H9 (cell line): Measurements from ENCODE around the gene WHAMM. TPM values are rescaled to one million over a fixed set of nuclear protein-coding genes. Genes with fewer than 3 reads are reported as not detected.

Source experiments
- DNase-seq: peaks from one replicate; pipeline ENCODE4 v3.0.0-alpha.2; 2017
- H2AFZ ChIP-seq: one replicate; pipeline ENCODE4 v1.6.1; 2013; ENCODE audit warnings: mild to moderate bottlenecking, low read length, control low read depth, moderate library complexity
- H2AK5ac ChIP-seq: 2 replicates; pipeline ENCODE4 v1.6.1; 2013; ENCODE audit warnings: low read length, control low read depth, mixed read lengths; ENCODE audit not compliant: insufficient read length
- H2BK120ac ChIP-seq: one replicate; pipeline ENCODE4 v1.6.1; 2013; ENCODE audit warnings: low read depth, mild to moderate bottlenecking, low read length, control low read depth, inconsistent platforms; ENCODE audit not compliant: poor library complexity, severe bottlenecking
- H2BK12ac ChIP-seq: 2 replicates; pipeline ENCODE4 v1.6.1; 2013; ENCODE audit warnings: low read length, control low read depth, mixed read lengths, low read depth; ENCODE audit not compliant: insufficient read length
- H2BK15ac ChIP-seq: 2 replicates; pipeline ENCODE4 v1.6.1; 2013; ENCODE audit warnings: low read depth, low read length, control low read depth
- H2BK20ac ChIP-seq: one replicate; pipeline ENCODE4 v1.6.1; 2013; ENCODE audit warnings: low read depth, mild to moderate bottlenecking, low read length, control low read depth, inconsistent platforms; ENCODE audit not compliant: poor library complexity, severe bottlenecking
- H2BK5ac ChIP-seq: 2 replicates; pipeline ENCODE4 v1.6.1; 2013; ENCODE audit warnings: low read length, control low read depth, mixed read lengths; ENCODE audit not compliant: insufficient read length
- H3K14ac ChIP-seq: 2 replicates; pipeline ENCODE4 v1.6.1; 2013; ENCODE audit warnings: low read length, control low read depth; ENCODE audit not compliant: insufficient read depth
- H3K18ac ChIP-seq: 2 replicates; pipeline ENCODE4 v1.6.1; 2013; ENCODE audit warnings: low read depth, mild to moderate bottlenecking, mixed read lengths, low read length, control low read depth; ENCODE audit not compliant: insufficient read length
- H3K23ac ChIP-seq: 2 replicates; pipeline ENCODE4 v1.6.1; 2013; ENCODE audit warnings: low read length, control low read depth, mixed read lengths, low read depth; ENCODE audit not compliant: insufficient read length
- H3K23me2 ChIP-seq: 2 replicates; pipeline ENCODE4 v1.6.1; 2013; ENCODE audit warnings: low read depth, mild to moderate bottlenecking, mixed read lengths, low read length, control low read depth; ENCODE audit not compliant: insufficient read length, poor library complexity, severe bottlenecking
- H3K27ac ChIP-seq: 2 replicates; pipeline ENCODE4 v1.5.1; 2013; ENCODE audit warnings: low read length, control low read depth, mixed read lengths, low read depth; ENCODE audit not compliant: insufficient read length
- H3K27me3 ChIP-seq: 2 replicates; pipeline ENCODE4 v1.6.1; 2013; ENCODE audit warnings: low read length, control low read depth, inconsistent platforms; ENCODE audit not compliant: insufficient read depth
- H3K4ac ChIP-seq: 2 replicates; pipeline ENCODE4 v1.6.1; 2013; ENCODE audit warnings: low read depth, mild to moderate bottlenecking, control low read depth, inconsistent platforms, low read length, moderate library complexity
- H3K4me1 ChIP-seq: 2 replicates; pipeline ENCODE4 v1.6.1; 2013; ENCODE audit warnings: low read length, control low read depth, inconsistent platforms; ENCODE audit not compliant: insufficient read depth
- H3K4me2 ChIP-seq: 2 replicates; pipeline ENCODE4 v1.6.1; 2013; ENCODE audit warnings: low read length, control low read depth, mixed read lengths; ENCODE audit not compliant: insufficient read length, insufficient read depth
- H3K56ac ChIP-seq: 2 replicates; pipeline ENCODE4 v1.6.1; 2013; ENCODE audit warnings: low read depth, mild to moderate bottlenecking, mixed read lengths, low read length, control low read depth; ENCODE audit not compliant: insufficient read length
- H3K79me1 ChIP-seq: 2 replicates; pipeline ENCODE4 v1.6.1; 2013; ENCODE audit warnings: low read depth, mild to moderate bottlenecking, moderate library complexity, low read length, control low read depth, inconsistent platforms; ENCODE audit not compliant: insufficient read depth, poor library complexity, severe bottlenecking
- H3K79me2 ChIP-seq: 2 replicates; pipeline ENCODE4 v1.6.1; 2013; ENCODE audit warnings: low read length, control low read depth, inconsistent platforms; ENCODE audit not compliant: insufficient read depth
- H3K9ac ChIP-seq: 2 replicates; pipeline ENCODE4 v1.6.1; 2013; ENCODE audit warnings: low read length, control low read depth, mixed read lengths; ENCODE audit not compliant: insufficient read length; ENCODE audit errors: extremely low read depth
- H3K9me3 ChIP-seq: one replicate; pipeline ENCODE4 v1.6.1; 2013; ENCODE audit warnings: low read depth, low read length, inconsistent platforms; ENCODE audit not compliant: control insufficient read depth
- H3T11ph ChIP-seq: one replicate; pipeline ENCODE4 v1.6.1; 2013; ENCODE audit warnings: mild to moderate bottlenecking, low read length, control low read depth, inconsistent platforms
- H4K20me1 ChIP-seq: one replicate; pipeline ENCODE4 v1.6.1; 2013; ENCODE audit not compliant: control insufficient read depth, insufficient read length, insufficient read depth
- H4K5ac ChIP-seq: 2 replicates; pipeline ENCODE4 v1.6.1; 2013; ENCODE audit warnings: low read depth, mild to moderate bottlenecking, mixed read lengths, low read length, control low read depth; ENCODE audit not compliant: insufficient read length
- H4K8ac ChIP-seq: replicated peaks from 2 replicates; pipeline ENCODE4 v1.6.1; 2013; ENCODE audit warnings: low read length, control low read depth, mixed read lengths, low read depth; ENCODE audit not compliant: insufficient read length
- H4K91ac ChIP-seq: 2 replicates; pipeline ENCODE4 v1.6.1; 2013; ENCODE audit warnings: low read depth, mild to moderate bottlenecking, moderate library complexity, mixed read lengths, low read length, control low read depth; ENCODE audit not compliant: insufficient read length
- H3K27ac Mint-ChIP-seq, 3 experiments: 2 replicates in 2 of 3; 3 replicates in 1 of 3; pipeline ENCODE4 v1.8.0; 2020 to 2021; ENCODE audit warnings: mixed read lengths in 3 of 3, mild to moderate bottlenecking in 1 of 3, moderate library complexity in 1 of 3
- H3K27me3 Mint-ChIP-seq: 2 replicates; pipeline ENCODE4 v1.8.0; 2021; ENCODE audit warnings: low read depth, mild to moderate bottlenecking, moderate library complexity, mixed read lengths
- H3K36me3 Mint-ChIP-seq, 3 experiments: 2 replicates in 2 of 3; 3 replicates in 1 of 3; pipeline ENCODE4 v1.8.0; 2020 to 2021; ENCODE audit warnings: low read depth in 3 of 3, mixed read lengths in 3 of 3; ENCODE audit not compliant: insufficient read depth in 1 of 3
- H3K4me1 Mint-ChIP-seq, 2 experiments: 2 replicates each; pipeline ENCODE4 v1.8.0; 2020; ENCODE audit warnings: mixed read lengths in 2 of 2
- H3K4me3 Mint-ChIP-seq, 2 experiments: 2 replicates in 1 of 2; 3 replicates in 1 of 2; pipeline ENCODE4 v1.8.0; 2020 to 2021; ENCODE audit warnings: mild to moderate bottlenecking in 2 of 2, mixed read lengths in 2 of 2, moderate library complexity in 1 of 2
- H3K9me3 Mint-ChIP-seq, 2 experiments: 2 replicates in 1 of 2; 3 replicates in 1 of 2; pipeline ENCODE4 v1.8.0; 2020; ENCODE audit warnings: mild to moderate bottlenecking in 2 of 2, mixed read lengths in 2 of 2, moderate library complexity in 1 of 2
- WGBS: extraction: QIAGEN DNeasy Blood & Tissue Kit; methylation state at CpG from one replicate; pipeline ENCODE4 v1.1.7; 2013; ENCODE audit warnings: missing lambda C conversion rate, low lambda C conversion rate, mixed read lengths; ENCODE audit not compliant: insufficient read length; ENCODE audit errors: extremely low coverage; 5-methylcytosine and 5-hydroxymethylcytosine counted together
- total RNA-seq: library from RNA; stranded (reverse); gene quantifications from 2 replicates; pipeline ENCODE4 v1.2.1, GENCODE V29; 2021
- TF ChIP-seq, protein P1 (sequence below): fragments of 200-600 bp; sonication (generic); conservative IDR thresholded peaks from 3 replicates; pipeline ENCODE4 v1.8.0; 2021; ENCODE audit warnings: antibody characterized with exemption, mild to moderate bottlenecking

Gene WHAMM
- total RNA-seq, 1 experiment from 2014 or later: 3.0 TPM

DNA sequence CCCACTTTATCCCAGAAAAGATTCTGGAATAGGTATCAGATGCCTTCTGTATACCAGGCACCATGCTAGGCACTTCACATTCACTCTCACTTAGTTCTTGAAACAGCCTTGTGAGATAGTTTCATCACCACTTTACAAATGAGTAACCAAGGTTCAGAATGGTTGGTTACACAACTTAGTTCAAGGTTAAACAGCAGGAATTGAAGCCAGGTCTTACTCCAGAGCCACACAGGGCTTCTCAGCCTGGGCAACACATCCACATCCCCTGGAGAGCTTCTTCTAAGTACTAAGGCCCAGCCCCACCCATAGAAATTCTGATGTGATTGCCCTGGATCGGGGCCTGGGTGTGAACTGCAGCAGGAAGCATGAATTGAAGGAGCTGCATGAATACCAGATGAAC, 18.6 kb downstream of the WHAMM start:
- WGBS: no CpG with 5 or more reads among the region's 1 CpG
- Mint-ChIP-seq H3K36me3 (peaks cover 7 to 49% (median 26%) of the 10 kb centered on the region in 3 experiments; a peak in 6 of 7 replicates), H3K4me3 (no peak overlapping the region), H3K27ac (no peak overlapping the region), H3K9me3 (no peaks in the 10 kb centered on the region), H3K4me1 (no peaks in the 10 kb centered on the region), H3K27me3 (no peaks in the 10 kb centered on the region; the same call in 1 of the 2 replicates)
- H3K56ac ChIP-seq: no peak overlapping the region
- H3K9ac ChIP-seq: no peak overlapping the region
- DNase-seq: no peak
- no peak overlapping the region for H2BK5ac ChIP-seq
- H3K9me3 ChIP-seq: no peaks in the 10 kb centered on the region
- no peaks in the 10 kb centered on the region for H3K23me2 ChIP-seq
- no peaks in the 10 kb centered on the region for H3K4me1 ChIP-seq
- no peak overlapping the region for H2AK5ac ChIP-seq
- no peak overlapping the region for H2BK20ac ChIP-seq
- no peak overlapping the region for H3T11ph ChIP-seq
- TF ChIP-seq, protein P1, sequence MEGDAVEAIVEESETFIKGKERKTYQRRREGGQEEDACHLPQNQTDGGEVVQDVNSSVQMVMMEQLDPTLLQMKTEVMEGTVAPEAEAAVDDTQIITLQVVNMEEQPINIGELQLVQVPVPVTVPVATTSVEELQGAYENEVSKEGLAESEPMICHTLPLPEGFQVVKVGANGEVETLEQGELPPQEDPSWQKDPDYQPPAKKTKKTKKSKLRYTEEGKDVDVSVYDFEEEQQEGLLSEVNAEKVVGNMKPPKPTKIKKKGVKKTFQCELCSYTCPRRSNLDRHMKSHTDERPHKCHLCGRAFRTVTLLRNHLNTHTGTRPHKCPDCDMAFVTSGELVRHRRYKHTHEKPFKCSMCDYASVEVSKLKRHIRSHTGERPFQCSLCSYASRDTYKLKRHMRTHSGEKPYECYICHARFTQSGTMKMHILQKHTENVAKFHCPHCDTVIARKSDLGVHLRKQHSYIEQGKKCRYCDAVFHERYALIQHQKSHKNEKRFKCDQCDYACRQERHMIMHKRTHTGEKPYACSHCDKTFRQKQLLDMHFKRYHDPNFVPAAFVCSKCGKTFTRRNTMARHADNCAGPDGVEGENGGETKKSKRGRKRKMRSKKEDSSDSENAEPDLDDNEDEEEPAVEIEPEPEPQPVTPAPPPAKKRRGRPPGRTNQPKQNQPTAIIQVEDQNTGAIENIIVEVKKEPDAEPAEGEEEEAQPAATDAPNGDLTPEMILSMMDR: no peak
- no peak overlapping the region for H3K14ac ChIP-seq
- H4K5ac ChIP-seq: no peak overlapping the region
- no peak overlapping the region for H2AFZ ChIP-seq
- no peak overlapping the region for H3K18ac ChIP-seq
- no peak overlapping the region for H2BK12ac ChIP-seq
- no peak overlapping the region for H3K4ac ChIP-seq
- no peak overlapping the region for H4K8ac ChIP-seq
- H2BK15ac ChIP-seq: no peak overlapping the region
- H4K20me1 ChIP-seq: no peaks in the 10 kb centered on the region
- no peak overlapping the region for H3K27ac ChIP-seq
- no peak overlapping the region for H4K91ac ChIP-seq
- no peaks in the 10 kb centered on the region for H3K79me2 ChIP-seq
- no peak overlapping the region for H3K4me2 ChIP-seq
- no peak overlapping the region for H3K23ac ChIP-seq
- H3K79me1 ChIP-seq: no peaks in the 10 kb centered on the region
- H3K27me3 ChIP-seq: no peaks in the 10 kb centered on the region
- H2BK120ac ChIP-seq: no peak overlapping the region
